HG03280 (cell line): ENCODE results near the gene NDFIP1.
"Not testable (repeated sequence)": the region's sequence is repeated elsewhere in the genome, so short reads cannot be mapped to it uniquely, and the experiment has no call there.

Experiments
- ATAC-seq: cut with Tn5 transposase; IDR thresholded peaks from one replicate; pipeline ENCODE4 v1.9.1; 2021; ENCODE audit warnings: mild to moderate bottlenecking, moderate library complexity; ENCODE audit not compliant: unreplicated experiment

Gene NDFIP1, protein sequence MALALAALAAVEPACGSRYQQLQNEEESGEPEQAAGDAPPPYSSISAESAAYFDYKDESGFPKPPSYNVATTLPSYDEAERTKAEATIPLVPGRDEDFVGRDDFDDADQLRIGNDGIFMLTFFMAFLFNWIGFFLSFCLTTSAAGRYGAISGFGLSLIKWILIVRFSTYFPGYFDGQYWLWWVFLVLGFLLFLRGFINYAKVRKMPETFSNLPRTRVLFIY

DNA sequence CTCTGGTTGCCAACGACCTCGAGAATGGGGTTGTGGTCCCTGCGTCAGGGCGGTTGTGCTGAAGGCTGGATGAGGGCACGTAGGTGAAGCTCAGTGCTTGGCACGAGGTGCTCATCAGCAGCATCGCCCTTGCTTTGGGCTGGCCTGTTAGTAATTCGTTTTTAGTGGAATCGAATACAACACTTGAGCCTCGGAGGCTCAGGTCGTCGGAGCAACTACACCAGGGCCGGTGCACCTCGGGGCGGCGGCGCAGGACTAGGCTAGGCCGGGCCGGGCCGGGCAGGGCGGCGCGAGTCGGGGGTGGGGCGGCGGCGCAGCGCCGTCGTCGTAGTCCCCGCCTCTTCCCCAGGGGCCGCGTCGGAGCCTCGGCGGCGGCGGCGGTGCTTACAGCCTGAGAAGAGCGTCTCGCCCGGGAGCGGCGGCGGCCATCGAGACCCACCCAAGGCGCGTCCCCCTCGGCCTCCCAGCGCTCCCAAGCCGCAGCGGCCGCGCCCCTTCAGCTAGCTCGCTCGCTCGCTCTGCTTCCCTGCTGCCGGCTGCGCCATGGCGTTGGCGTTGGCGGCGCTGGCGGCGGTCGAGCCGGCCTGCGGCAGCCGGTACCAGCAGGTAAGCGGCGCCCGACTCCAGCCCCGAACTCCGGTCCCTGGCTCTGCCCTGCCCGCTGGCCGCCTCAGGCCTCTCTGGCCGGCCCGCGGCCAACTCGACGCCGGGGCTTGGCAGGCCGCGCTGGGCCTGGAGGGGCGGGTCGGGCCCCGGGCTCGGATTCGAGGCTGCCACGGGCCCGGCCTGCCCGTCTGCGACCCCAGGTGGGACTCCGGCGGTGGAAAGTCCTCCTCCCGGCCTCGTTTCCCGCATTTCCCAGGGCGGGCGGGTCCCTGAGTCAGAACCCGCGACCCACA, at the start of gene NDFIP1:
TSS of gene NDFIP1 (plus strand) at position 348 of the 899 bp plus-strand sequence. CDS start at position 544, 196 bp downstream.
- peak; percentile 96 for ATAC-seq

DNA sequence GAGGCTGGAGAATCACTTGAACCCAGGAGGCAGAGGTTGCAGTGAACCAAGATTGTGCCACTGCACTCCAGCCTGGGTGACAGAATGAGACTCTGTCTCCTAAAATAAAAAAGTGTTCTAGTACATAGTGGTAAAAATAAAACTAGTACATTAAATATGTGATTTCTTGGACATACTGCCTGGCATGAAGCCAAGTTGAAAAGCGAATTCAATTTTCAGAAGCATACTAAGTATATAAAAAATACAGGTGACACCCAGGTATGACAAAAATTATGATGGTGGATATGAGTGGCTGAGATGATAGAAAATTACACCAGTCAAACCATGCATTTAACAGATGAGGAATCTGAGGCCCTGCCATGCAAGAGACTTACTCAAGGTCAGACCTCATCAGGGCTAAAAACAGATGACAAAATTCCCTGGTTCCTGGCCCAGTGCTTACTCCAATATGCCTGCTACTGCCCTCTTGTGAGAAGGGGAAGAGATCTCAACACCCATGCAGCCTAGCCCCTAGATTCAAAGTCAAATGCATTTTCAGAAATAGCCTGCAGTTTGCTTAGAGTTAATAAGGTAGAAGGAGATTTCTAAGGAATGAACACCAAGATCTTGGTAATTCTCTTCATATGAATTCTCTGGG, 49.2 kb upstream of the NDFIP1 start:
- ATAC-seq, result no peak

DNA sequence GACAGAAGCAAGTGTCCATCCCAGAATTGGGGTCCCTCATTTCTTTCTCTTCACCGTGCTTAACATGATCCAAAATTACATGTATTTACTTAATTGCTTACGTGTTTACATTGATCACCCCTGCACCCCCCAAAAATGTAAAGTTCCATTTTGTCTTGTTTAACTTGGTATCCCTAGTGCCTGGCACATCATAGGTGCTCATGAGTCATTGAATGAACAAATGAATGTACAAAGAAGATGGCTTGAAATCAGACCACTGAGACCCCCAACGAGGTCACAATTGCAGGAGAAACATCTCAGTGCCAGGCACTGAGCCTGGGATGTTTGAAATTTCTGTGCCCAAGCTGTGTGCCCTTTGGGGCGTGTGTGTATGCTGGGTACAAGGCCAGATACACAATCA, 45.2 kb upstream of the NDFIP1 start:
- no peak for ATAC-seq

DNA sequence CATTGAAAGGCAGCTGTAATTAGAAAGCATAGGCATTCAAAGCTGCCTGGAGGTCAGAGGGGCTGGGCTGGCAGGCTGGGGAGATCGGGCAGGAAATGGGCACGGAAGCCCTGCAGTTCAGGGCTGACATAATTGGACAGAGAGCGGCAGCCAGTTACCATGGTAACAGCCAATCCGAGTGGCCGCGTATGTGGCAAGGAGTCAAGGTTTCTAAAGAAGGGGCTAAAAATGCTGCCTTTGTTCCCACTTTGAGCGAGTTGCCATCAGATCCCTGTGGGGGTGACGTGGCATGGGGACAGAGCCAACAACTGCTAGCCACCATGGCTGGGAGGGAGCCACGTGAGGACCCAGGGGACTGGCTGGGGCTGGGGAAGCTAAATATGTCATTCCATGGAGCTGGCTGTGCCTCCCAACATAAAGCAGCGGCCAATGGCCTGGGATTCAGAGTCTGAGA, 44.7 kb upstream of the NDFIP1 start:
- no peak for ATAC-seq

DNA sequence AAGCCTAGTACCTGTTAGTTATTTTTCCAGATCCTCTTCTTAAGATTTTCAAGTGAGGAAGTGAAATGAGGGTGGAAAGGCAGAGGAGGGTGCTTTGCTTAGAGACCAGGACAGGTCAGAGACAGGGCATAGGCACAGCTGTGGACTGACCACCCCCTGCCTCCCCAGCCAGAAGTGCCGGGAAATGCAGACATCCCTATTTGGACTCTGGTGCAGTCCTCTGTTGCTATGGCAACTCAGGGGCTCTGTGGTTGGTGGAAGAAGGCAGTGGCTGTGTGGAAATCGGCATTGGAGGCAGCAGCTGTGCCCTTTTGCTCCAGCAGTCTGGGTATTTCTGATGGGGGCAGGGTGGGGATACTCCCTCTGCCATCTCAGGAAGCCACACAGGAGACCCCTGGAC, 43.3 kb upstream of the NDFIP1 start:
- no peak for ATAC-seq

DNA sequence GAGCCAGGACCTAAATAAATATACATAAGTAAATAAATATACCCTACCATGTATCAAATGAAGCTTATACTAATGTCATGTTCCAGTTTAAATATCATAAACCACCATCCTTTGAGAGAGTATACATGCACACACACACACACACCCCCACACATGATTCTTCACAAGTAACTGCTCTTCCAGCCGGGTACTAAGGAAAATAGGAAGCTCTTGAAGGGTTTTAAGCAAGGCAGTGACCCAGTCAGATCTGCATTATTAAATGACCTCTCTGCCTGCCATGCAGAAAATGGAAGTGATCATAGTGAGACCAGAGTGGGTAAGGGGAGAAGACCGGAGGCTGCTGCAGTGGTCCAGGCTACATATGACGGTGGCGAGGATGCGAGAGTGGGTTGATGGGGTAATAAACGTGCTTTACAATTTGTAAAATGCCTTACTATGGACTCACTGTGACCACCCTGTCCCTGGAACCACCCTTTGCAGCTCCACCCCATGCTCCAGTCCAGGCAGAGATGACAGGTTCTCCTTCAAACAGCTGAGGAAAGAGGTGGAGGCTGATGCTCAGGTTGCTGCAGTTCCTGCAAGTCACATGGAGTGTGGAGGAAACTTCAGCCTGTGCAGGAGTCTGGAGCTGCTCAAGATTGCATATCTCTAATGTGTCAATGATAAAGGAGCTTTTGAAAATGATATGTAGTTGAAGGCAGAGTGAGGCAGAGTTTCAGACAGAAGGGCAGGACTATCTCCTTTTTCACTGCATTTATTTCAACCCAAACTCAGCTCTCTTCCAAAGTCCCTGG, 38.8 kb upstream of the NDFIP1 start:
- no peak for ATAC-seq

DNA sequence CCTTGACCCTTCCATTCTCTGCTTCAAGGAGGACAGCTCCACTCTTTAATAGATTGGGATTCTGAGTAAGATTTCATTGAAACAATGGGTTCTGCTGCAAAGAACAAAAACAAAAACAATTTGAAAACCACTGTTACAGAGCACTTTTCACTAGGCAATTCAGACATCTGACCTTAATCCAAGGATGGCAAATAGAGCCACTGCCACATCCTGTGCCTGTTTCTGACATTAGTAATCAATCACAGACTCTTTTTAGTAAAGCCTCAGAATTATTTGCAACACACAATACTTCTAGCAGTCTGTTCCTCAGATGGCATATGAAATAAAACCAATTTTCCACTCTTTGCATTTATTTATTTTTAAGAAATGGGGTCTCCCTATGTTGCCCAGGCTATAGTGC, 37.8 kb upstream of the NDFIP1 start:
- ATAC-seq, result no peak

DNA sequence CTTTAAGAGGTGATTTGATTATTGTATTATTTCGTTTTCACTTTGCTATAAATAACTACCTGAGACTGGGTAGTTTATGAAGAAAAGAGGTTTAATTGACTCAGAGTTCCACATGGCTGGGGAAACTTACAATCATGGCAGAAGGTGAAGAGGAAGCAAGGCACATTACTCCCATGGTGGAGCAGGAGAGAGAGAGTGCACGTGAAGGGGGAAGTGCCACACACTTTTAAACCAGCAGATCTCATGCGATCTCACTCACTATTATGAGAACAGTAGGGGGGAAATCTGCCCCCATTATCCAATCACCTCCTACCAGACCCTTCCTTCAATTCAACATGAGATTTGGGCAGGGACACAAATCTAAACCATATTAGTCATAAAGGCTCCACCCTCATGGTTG, 36.1 kb upstream of the NDFIP1 start:
- no peak for ATAC-seq

DNA sequence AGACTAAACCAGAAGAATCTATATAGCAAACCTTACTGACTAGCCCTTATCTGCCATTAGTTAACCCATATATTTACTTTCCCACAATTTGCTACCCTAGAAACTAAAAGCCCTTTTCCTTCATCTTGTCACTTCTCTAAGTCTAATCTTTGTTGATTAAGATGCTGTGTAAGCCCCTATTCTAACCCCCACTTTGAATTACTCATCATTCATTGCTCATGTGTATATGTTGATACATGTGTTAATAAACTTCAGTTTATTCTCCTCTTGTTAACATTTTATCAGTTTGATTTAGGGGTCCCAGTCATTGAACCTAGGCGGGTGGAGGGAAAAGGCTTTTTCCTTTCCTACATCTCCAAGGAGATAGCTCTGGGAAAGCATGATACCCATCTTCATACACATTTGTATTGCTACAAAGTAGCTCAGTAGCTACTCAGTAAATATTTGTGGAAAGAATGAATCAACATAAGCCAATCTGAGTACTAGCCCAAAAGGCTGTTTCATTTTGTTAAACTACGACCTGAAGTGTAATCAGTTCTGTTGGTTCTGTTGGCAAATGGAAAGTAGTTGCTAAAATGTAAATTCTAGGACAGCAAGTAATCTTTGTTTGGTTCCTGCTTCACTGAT, 35.1 kb upstream of the NDFIP1 start:
- ATAC-seq, result no peak

DNA sequence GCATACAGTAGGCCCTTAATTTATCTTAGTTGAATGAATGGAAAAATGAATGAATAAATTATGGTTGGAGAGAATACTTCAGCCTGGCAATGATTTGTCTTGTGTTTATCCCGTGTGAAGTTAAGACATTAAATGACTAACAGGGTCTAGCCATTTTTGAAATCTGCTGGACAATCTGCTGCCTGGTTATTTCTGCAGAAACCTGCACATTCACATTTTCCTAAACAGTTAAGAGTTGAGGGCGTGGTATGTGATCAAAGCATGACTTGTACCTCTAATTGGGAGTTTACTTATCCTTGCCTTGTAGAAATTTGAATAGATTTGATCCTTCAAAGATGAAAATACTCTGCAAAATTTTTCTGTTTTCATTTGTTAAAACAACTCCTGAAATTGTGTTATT, 34.6 kb upstream of the NDFIP1 start:
- no peak for ATAC-seq

DNA sequence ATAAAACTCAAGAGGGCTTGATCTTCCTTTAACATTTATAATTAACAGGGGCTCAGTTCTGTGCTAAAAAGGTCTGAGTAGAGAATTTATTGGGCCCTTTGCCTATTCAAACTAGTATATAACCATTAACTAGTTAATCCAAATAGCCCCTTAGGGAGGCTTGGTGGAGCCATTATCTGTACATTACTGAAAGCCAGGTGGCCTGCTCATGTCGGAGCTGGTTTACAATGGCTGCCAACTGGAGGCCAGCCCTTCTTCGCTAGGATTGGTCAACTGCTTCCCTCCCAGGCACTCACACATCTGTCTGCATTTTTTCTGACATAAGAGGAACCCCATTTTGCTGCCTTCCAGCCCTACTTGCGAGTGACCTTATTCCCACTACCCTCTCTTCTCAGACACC, 30.4 kb upstream of the NDFIP1 start:
- ATAC-seq, result no peak

DNA sequence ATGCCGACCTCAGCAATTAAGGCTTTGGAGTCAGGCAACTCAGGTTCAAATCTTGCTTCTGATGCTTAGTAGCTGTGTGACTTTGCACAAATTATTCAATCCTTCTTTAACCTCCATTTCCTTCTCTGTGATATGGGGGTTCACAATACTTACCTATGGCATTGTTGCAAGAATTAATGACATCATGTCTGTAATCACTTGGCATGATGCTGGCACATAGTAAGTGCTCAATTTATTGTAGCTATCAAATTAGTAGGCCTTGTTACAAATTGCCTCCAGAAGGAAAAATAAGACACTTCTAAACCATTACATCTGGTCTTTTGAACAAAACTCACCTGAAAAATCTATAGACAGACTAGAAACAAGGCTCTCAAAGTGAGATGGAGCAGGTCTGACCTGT, 29.9 kb upstream of the NDFIP1 start:
- ATAC-seq, result no peak

DNA sequence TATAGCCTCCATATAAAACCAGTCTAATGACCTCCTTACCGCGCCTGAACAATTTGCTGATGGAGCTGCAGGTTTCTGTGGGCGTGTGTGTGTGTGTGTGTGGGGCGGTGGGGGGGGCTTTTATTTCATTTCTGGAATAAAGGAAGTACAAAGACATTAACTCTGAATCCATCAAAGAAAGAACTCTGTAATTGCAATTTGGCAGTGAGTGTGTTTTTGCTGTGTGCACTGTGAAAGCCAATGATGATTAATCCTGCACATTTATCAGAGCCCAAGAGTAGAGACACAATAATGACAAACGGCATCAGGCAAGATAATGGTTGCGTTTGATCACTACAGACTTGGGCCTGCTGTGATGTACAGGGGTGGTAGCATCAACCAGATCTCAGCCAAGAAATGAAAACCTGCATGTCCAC, 29.3 kb upstream of the NDFIP1 start:
- ATAC-seq, result no peak

DNA sequence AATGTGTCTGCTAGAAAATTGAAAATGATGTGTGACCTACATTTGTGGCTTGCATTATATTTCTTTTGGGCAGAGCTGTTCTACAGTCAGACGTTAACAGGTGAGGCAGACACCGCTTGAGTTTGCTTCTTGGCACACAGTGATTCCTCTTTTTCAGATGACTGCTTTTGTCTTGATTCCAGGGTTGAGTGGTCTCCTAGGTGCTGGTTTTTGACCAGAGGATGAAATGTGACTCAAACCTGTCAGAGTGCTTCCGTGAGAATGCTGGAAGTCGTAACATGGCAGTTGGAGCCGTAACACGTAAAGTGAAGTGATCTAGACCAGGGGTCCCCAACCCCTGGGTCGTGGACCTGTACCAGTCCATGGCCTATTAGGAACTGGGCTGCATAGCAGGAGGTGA, 28.3 kb upstream of the NDFIP1 start:
- no peak for ATAC-seq

DNA sequence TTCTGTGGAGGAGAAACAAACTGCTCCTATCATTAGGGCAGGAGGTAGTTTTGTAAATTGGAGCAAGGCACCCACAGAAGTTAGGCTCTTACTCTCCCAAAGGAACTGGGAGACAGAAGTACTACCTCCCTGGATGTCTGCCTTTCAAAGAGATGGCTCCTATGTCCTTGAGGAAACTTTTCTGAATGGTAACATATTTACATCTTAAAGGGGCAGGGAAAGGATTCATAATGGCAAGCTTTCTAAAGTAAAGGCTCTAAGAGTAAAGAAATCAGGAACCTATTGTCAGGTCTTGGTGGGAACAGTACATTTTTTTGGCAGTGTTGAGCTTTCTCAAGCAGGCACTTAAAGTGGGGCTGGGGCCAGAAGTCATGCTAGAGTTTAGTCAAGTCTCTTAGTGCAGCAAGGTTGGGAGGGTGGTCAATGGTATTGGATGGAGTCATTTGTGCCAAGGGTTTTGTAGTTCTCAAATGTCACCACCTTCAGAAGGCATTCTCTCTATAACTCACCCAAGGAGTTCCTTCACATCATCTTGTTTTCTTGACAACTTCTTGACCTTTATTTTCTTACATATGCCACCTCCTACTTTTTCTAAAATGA, 26.3 kb upstream of the NDFIP1 start:
- ATAC-seq, result no peak

DNA sequence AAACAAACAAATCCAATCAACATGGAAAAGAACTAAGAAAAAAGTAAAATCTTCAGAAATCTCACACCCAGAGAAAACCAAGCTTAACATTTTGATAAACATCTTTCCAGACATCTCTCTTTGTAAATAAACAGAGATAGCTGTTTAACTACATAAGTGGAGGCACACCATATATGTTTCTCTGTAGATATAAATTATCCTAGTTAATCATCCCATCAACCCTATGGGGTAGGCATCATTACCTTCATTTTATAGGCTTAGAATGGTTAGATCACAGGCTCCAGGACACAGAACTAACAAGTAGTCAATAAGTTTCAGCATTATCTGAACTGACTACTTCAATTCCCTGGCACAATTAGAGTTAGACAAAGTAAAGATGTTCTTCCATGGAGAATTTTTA, 22.4 kb upstream of the NDFIP1 start:
- no peak for ATAC-seq

DNA sequence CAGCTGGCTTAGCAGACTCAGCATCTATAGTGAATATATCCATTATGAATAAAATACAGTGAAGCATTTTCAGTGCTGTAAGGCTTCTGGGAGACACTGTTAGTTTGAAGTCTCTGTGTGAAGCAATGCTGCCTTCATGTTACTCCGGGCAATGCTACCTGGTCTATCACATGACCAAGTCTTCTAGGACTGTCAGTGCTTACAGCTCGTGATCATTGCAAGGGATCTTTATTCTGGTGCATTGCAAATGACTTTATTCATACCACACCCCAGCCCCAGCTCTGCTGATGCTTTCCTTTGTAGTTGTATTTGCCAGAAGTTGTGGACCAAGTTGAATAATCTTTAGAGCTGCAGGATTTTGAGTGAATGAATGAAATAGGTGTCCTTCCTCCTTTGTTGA, 21.9 kb upstream of the NDFIP1 start:
- no peak for ATAC-seq

DNA sequence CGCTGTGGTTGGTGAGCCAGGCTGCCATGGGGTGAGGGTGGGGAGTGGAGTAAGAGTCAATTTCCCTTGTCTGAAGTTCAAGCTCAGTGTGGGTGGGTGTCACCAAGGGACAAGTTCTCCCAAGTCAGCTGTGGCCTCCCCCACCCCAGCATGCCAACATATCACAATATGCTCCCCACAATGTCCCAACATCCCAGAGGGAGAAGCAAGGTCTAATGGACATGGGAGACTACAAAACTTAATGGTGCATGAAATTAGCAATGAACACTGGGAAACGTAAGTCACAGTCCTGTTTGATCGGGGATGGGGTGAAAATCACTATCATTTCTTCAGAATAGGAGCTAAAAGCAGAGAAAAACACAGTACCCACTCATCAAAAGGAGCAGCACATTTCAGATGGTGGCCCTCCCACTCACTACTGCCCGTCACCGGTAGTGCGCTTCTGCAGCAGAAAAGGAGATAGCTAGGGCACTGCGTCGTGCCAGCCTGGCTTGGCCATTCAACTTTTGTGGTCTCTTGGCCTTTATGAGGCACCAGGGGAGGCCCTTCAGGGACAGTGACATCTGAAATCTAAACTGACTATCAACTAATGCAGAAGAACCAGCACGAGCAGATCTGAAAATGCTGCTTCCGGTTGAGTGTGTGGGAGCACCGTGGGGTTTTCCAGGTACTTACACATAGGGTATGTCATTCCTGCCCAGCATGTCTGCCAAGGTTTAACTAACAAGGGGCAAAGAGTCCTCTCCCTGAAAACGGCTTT, 20.5 kb upstream of the NDFIP1 start:
- ATAC-seq, result no peak

DNA sequence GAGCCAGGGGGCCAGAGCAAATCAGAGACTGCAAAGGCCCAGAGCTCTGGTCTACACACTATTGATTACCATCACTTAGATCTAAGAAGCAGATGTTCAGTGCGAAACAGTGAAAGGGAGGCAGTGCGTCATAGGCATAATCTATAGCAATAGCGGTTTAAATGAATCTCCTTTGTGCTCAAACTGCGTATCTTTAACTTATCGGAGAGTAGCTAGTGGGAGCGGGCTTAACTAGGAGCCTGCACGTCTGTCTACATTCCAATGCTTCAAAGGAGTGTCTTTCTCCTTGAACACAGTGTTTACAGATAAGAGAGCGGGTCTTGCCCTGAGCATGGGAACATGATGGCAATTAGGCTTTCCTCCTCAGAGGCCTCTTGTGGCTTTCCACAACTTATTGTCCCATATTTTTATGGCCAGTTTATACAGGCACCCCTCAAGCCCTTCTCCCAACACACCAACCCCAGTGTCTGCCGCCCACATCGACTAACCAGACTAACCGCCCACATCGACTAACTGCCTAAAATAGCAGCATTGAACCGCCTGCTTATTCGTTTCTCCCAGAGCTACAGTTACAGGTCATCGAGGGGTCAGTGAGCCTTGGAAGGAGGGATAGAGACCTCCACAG, 19.6 kb upstream of the NDFIP1 start:
- ATAC-seq, result not testable (repeated sequence)
